Prostate gland (tissue), 2 donors: Measurements from ENCODE around the gene PGA4. TPM values are rescaled to one million over a fixed set of nuclear protein-coding genes. Genes with fewer than 3 reads are reported as not detected.
"Not testable (repeated sequence)": the region's sequence is repeated elsewhere in the genome, so short reads cannot be mapped to it uniquely, and the experiment has no call there.

Experiments
- DNase-seq: peaks from one replicate; pipeline ENCODE4 v3.0.0-alpha.2; 2019; ENCODE audit warnings: low spot score
- H3K27ac ChIP-seq, 2 donors: fragments of 200-600 bp; sonication (generic); 2 replicates each; pipeline ENCODE4 v1.5.1; 2017 to 2019
- H3K27me3 ChIP-seq: fragments of 200-600 bp; sonication (generic); replicated peaks from 2 replicates; pipeline ENCODE4 v1.5.1; 2019; ENCODE audit not compliant: insufficient read depth
- H3K36me3 ChIP-seq, 2 donors: fragments of 200-600 bp; sonication (generic); 1 replicate in 1 of 2; 2 replicates in 1 of 2; pipeline versions ENCODE4 v1.5.1 to v1.8.1; 2017 to 2019
- H3K4me1 ChIP-seq: fragments of 200-600 bp; sonication (generic); replicated peaks from 2 replicates; pipeline ENCODE4 v1.5.1; 2019
- H3K4me3 ChIP-seq, 2 donors: fragments of 200-600 bp; sonication (generic); 2 replicates each; pipeline ENCODE4 v1.5.1; 2017 to 2019
- H3K9me3 ChIP-seq: fragments of 200-600 bp; sonication (generic); 2 replicates; pipeline ENCODE4 v1.5.1; 2017
- CTCF ChIP-seq, 4 experiments: fragments of 200-600 bp in 2 of 4; fragments of 450-650 bp in 2 of 4; sonication (generic) in 2 of 4; IDR thresholded peaks; 1 replicate in 3 of 4; 2 replicates in 1 of 4; pipeline ENCODE4 v1.5.1; 2016 to 2019; ENCODE audit warnings: antibody characterized with exemption in 4 of 4, mild to moderate bottlenecking in 2 of 4, moderate library complexity in 2 of 4
- POLR2A ChIP-seq: fragments of 450-650 bp; IDR thresholded peaks from one replicate; pipeline ENCODE4 v1.6.1; 2016; ENCODE audit warnings: antibody characterized with exemption, mild to moderate bottlenecking
- POLR2AphosphoS5 ChIP-seq: sonication (generic); formaldehyde crosslinking; IDR thresholded peaks from one replicate; pipeline ENCODE4 v1.6.1; 2017; ENCODE audit warnings: antibody characterized with exemption
- WGBS: methylation state at CpG from one replicate; pipeline ENCODE4 v1.1.5; 2018; 5-methylcytosine and 5-hydroxymethylcytosine counted together
- intact Hi-C: fragments of 100-400 bp; cut with DNase I; formaldehyde crosslinking; loops from one replicate; pipeline ENCODE4 v1.14.2; 2022
- total RNA-seq, 2 donors: library from RNA; depleted of rRNA; stranded (reverse); fragments of >200 nt; gene quantifications; one replicate each; pipeline ENCODE4 v1.1.0, GENCODE V29; 2016

Gene PGA4
- total RNA-seq, 2 donors from 2014 or later, result not detected

- DNase-seq, result no peak
- 76% methylated on average over 7 of the region's 7 CpGs for WGBS
- Histone ChIP-seq H3K27me3 (no peaks in the 10 kb centered on the region), H3K36me3 (no peaks in the 10 kb centered on the region), H3K4me1 (no peaks in the 10 kb centered on the region), H3K9me3 (no peaks in the 10 kb centered on the region), H3K27ac (no peak overlapping the region), H3K4me3 (no peak overlapping the region)
- intact Hi-C loops, result no loop called here
- no peak for TF ChIP-seq CTCF (IDR thresholded peaks at IDR 0.05)
These were observed 27.0 kb upstream of the PGA4 start for GRCh38 chr11:61194981-61195695.

- DNase-seq, result no peak
- Histone ChIP-seq H3K36me3 (no peaks in the 10 kb centered on the region), H3K27me3 (no peaks in the 10 kb centered on the region), H3K4me1 (no peaks in the 10 kb centered on the region), H3K4me3 (no peak overlapping the region), H3K9me3 (no peaks in the 10 kb centered on the region), H3K27ac (no peak overlapping the region)
- TF ChIP-seq POLR2A (no peak), POLR2AphosphoS5 (no peak)
- WGBS, result 79% methylated on average over 7 of the region's 7 CpGs
- intact Hi-C loops, result no loop called here
These were observed 26.4 kb upstream of the PGA4 start for GRCh38 chr11:61195719-61196118.

- H3K9me3 ChIP-seq, result no peaks in the 10 kb centered on the region
- intact Hi-C loops, result no loop called here
- H3K4me1 ChIP-seq, result no peaks in the 10 kb centered on the region
- no peak overlapping the region for H3K27ac ChIP-seq
- H3K4me3 ChIP-seq, result no peak overlapping the region
- no peak for TF ChIP-seq CTCF (IDR thresholded peaks at IDR 0.05)
- no peak for TF ChIP-seq POLR2A
- no peak for TF ChIP-seq POLR2AphosphoS5
- no peaks in the 10 kb centered on the region for H3K36me3 ChIP-seq
- 50% methylated on average over 6 of the region's 6 CpGs for WGBS
- no peak for DNase-seq
- no peaks in the 10 kb centered on the region for H3K27me3 ChIP-seq
These were observed 23.8 kb upstream of the PGA4 start for GRCh38 chr11:61198361-61198760.

GRCh38 chr11:61198948-61199523 is 23.1 kb upstream of the PGA4 start:
- H3K27ac ChIP-seq, result no peak overlapping the region
- H3K4me3 ChIP-seq, result no peak overlapping the region
- TF ChIP-seq POLR2AphosphoS5, result no peak
- TF ChIP-seq POLR2A, result no peak
- TF ChIP-seq CTCF (IDR thresholded peaks at IDR 0.05), result no peak
- no peaks in the 10 kb centered on the region for H3K9me3 ChIP-seq
- intact Hi-C loops, result no loop called here
- no peak for DNase-seq
- WGBS, result 93% methylated on average over 4 of the region's 4 CpGs
- no peaks in the 10 kb centered on the region for H3K27me3 ChIP-seq
- H3K36me3 ChIP-seq, result no peaks in the 10 kb centered on the region
- no peaks in the 10 kb centered on the region for H3K4me1 ChIP-seq

- DNase-seq, result no peak
- no peak overlapping the region for H3K4me3 ChIP-seq
- WGBS, result 92% methylated on average over 14 of the region's 14 CpGs
- H3K27ac ChIP-seq, result no peak overlapping the region
- no peaks in the 10 kb centered on the region for H3K36me3 ChIP-seq
- no peaks in the 10 kb centered on the region for H3K27me3 ChIP-seq
- intact Hi-C loops, result no loop called here
- H3K4me1 ChIP-seq, result no peaks in the 10 kb centered on the region
- TF ChIP-seq CTCF (IDR thresholded peaks at IDR 0.05) (no peak), POLR2AphosphoS5 (no peak), POLR2A (no peak)
- no peaks in the 10 kb centered on the region for H3K9me3 ChIP-seq
These were observed 20.7 kb upstream of the PGA4 start for GRCh38 chr11:61201476-61201875.

GRCh38 chr11:61202950-61203746 is 19.0 kb upstream of the PGA4 start, which contains the start of gene PGA3:
PGA3 (plus strand) TSS chr11:61203515; CDS start chr11:61203565, 50 bp downstream.
- WGBS, result 66% methylated on average over 14 of the region's 18 CpGs

GRCh38 chr11:61203873-61204272 is 18.3 kb upstream of the PGA4 start:
- H3K27ac ChIP-seq, DNase-seq, intact Hi-C loops, H3K9me3 ChIP-seq, H3K4me3 ChIP-seq, H3K36me3 ChIP-seq, H3K27me3 ChIP-seq, H3K4me1 ChIP-seq: not testable (repeated sequence)
- no CpG with 5 or more reads among the region's 5 CpGs for WGBS

More at GRCh38 chr11:61202950-61203746, 19.0 kb upstream of the PGA4 start, which contains the start of gene PGA3:
- H3K4me3 ChIP-seq, H3K9me3 ChIP-seq, H3K27ac ChIP-seq, intact Hi-C loops, H3K27me3 ChIP-seq, DNase-seq, H3K4me1 ChIP-seq, H3K36me3 ChIP-seq: not testable (repeated sequence)
